B cell (primary cell): Measurements from ENCODE around the gene CTDNEP1.

ENCODE experiments used
- EZH2 ChIP-seq: IDR thresholded peaks from 2 replicates; pipeline ENCODE4 v1.6.1; 2012; ENCODE audit warnings: borderline replicate concordance, low read depth, mild to moderate bottlenecking, moderate library complexity, low read length; ENCODE audit not compliant: insufficient read depth, poor library complexity, severe bottlenecking
- TF ChIP-seq, protein P1 (sequence below): fragments of 200-600 bp; IDR thresholded peaks from one replicate; pipeline ENCODE4 v1.8.0; 2022; ENCODE audit warnings: antibody characterized with exemption, mild to moderate bottlenecking

DNA sequence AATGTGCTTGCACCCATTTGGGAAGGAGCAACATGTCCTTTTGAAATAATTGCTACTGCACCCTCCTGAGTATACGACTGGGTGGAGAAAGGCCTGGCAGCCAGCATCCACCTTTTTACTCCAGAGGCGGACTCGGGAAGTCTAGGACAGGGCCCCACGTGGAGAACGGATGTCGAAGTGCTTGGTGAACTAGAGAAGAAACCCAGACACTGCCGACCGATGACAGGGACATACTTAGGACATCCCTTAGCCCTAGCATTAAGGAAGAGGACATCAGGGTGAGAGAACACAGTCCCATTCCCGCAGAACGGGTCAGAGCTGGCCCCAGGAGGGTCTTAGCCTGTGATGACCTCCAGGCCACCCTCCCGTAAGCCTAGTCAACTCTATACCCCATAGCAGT is 39.2 kb upstream of the CTDNEP1 start:
- TF ChIP-seq, protein P1, sequence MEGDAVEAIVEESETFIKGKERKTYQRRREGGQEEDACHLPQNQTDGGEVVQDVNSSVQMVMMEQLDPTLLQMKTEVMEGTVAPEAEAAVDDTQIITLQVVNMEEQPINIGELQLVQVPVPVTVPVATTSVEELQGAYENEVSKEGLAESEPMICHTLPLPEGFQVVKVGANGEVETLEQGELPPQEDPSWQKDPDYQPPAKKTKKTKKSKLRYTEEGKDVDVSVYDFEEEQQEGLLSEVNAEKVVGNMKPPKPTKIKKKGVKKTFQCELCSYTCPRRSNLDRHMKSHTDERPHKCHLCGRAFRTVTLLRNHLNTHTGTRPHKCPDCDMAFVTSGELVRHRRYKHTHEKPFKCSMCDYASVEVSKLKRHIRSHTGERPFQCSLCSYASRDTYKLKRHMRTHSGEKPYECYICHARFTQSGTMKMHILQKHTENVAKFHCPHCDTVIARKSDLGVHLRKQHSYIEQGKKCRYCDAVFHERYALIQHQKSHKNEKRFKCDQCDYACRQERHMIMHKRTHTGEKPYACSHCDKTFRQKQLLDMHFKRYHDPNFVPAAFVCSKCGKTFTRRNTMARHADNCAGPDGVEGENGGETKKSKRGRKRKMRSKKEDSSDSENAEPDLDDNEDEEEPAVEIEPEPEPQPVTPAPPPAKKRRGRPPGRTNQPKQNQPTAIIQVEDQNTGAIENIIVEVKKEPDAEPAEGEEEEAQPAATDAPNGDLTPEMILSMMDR, result no peak
- no peak for TF ChIP-seq EZH2
